AG10803 (cell line): ENCODE results near the gene IGF1R.

Source experiments
- DNase-seq: peaks from one replicate; pipeline ENCODE4 v3.0.0; 2010; ENCODE audit warnings: low read depth
- H3K4me3 ChIP-seq: 2 replicates; pipeline ENCODE4 v1.5.1; 2011; ENCODE audit warnings: mild to moderate bottlenecking, low read length, control low read depth
- TF ChIP-seq, protein P1 (sequence below): conservative IDR thresholded peaks from 2 replicates; pipeline ENCODE4 v1.5.1; 2011; ENCODE audit warnings: mild to moderate bottlenecking, low read length, control low read depth, inconsistent platforms

The IGF1R gene

DNA sequence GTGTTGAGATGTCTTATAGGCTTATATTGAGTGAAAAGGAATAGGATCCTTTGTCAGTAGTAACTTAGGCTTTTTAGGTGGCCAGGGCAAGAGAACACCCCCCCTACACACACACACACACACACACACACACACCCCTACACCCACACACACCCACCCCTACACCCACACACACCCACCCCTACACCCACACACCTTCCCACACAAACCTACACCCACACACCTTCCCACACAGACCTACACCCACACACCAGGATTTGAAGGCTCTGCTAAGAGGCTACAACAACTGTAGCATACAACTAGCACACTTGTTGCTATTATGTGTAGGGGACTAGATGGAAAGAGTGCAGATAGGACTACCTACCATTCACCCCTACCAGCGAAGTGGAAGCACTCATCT lies 186.6 kb downstream of the IGF1R start:
- DNase-seq: no peak
- TF ChIP-seq, protein P1, sequence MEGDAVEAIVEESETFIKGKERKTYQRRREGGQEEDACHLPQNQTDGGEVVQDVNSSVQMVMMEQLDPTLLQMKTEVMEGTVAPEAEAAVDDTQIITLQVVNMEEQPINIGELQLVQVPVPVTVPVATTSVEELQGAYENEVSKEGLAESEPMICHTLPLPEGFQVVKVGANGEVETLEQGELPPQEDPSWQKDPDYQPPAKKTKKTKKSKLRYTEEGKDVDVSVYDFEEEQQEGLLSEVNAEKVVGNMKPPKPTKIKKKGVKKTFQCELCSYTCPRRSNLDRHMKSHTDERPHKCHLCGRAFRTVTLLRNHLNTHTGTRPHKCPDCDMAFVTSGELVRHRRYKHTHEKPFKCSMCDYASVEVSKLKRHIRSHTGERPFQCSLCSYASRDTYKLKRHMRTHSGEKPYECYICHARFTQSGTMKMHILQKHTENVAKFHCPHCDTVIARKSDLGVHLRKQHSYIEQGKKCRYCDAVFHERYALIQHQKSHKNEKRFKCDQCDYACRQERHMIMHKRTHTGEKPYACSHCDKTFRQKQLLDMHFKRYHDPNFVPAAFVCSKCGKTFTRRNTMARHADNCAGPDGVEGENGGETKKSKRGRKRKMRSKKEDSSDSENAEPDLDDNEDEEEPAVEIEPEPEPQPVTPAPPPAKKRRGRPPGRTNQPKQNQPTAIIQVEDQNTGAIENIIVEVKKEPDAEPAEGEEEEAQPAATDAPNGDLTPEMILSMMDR: no peak
- H3K4me3 ChIP-seq: no peak overlapping the region

- no peak for DNase-seq
- H3K4me3 ChIP-seq: no peak overlapping the region
- TF ChIP-seq, protein P1: no peak
These were observed 187.5 kb downstream of the IGF1R start for GRCh38 chr15:98835876-98836275.

DNA sequence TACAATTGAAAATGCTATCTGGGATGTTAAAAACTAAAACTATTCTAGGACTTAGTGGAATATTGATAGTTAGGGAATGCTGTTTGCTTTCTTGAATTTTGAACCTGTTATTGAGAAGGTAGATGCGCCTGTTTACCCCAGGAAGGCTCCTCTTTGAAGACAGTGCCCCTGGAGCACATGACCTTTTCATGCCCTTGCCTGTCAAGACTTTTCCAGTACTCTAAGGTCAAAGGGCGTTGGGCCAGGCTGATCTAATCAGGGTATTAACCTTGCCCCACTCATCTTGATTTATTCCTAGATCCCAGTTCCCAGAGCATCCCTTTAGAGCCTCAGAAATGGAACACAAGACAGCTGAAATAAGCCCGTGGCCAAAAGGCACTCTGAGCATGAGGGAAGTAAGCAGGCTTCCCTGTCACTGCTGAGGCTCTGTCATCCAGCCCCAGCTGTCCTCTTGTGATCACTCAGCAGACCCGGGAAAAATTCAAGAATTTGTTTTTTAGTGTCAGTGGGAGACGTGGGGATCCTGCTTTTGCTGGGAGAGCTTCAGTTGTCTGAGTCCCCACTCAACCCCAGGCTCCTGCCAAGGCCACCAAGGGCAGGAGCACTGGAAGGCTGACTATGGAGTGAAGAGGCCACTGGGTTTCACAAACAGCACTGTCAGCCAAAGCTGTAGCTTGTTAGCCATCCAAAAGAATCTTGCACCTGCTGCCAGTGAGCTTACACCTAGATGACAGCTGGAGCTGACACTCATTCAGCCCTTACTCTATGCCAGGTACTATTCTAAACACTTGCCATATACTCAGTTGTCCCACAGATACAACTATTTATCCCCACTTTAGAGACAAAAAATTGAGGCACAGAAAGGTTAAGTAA lies 190.3 kb downstream of the IGF1R start:
- TF ChIP-seq, protein P1: no peak
- H3K4me3 ChIP-seq: no peak overlapping the region
- no peak for DNase-seq

- TF ChIP-seq, protein P1: no peak
- no peak for DNase-seq
- H3K4me3 ChIP-seq: no peak overlapping the region
These were observed 191.7 kb downstream of the IGF1R start for GRCh38 chr15:98840053-98840452.

DNA sequence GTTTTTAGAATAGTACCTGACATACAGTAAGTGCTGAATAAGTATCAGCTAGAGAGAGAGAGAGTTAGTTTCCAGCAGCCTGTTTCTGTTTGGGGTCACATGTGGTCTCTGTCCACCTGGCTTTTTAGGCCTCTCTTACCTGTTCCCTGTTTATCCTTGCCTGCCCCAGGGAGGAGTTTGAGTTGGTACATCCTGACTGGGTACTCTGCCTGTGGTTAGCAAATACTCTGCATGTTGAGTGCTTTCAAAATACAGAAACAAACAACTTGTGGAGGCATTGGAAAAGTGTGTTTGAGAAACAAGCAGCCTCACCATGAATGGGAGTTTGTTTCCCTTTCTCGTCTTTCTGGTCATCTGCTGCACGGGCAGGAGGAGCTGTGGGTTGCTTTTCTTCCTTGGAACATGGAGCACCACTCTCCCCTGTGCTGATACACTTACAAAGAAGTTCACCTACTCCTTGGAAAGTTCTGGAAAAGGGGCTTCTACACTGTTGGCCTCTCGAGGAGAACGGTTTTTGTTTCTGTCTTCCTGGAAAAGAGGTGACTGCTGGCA lies 193.2 kb downstream of the IGF1R start:
- no peak overlapping the region for H3K4me3 ChIP-seq
- TF ChIP-seq, protein P1: no peak
- DNase-seq: no peak

DNA sequence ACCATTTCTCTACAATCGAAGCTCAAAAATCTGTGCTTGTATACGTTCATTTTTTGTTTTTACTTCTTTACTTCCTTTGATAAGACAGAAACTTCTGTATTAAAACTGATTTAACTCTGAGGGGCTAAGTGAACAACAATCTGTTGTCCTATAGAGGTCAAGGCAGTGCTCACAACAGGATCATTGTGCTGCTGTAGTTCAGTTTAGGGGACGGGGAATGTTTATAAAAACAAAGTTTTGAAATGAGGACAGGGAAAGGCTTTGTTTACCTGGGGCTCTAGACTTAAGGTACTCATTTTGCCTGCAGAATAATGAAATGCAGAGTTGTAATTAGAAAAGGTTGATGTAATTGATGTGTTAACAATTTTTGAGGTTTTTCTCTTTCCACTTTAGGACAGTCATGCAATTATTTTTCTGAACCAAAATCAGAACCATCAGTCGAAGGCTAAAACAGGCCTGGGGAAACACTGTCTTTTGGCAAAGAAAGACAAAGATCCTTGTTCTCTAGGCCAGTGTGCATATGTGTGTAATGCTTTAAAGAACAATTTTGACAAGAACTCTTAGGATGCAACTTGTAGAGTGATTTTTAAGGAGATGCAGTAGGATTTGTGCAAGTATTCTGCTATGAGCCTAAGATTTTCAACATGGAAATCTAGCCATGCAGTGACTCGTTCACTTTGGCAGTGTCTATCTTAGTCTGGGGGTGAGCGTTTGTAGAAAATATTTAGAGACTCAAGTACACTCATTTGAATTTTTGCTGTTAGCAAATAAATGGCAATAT lies 194.0 kb downstream of the IGF1R start:
- H3K4me3 ChIP-seq: no peak overlapping the region
- peak; percentile 17 for DNase-seq
- TF ChIP-seq, protein P1: no peak
